ENCODE results near the gene DCTN4.

- TF ChIP-seq NFYB (IDR thresholded peaks at IDR 0.05; ENCODE audit: extremely low read depth, insufficient read length) (no peak), CTCF (IDR thresholded peaks at IDR 0.05 in 2 of 3, conservative IDR thresholded peaks at IDR 0.05 in 1 of 3; ENCODE audit: insufficient read depth in 2 of 3, low read depth in 1 of 3, low read length in 3 of 3) (no peak), ZNF449 (CRISPR knock-in tag; IDR thresholded peaks at IDR 0.05) (no peak), MEIS2 (IDR thresholded peaks at IDR 0.05; ENCODE audit: partially characterized antibody) (no peak), REST (IDR thresholded peaks at IDR 0.05; ENCODE audit: borderline replicate concordance) (no peak), REST (CRISPR knock-in tag; IDR thresholded peaks at IDR 0.05; ENCODE audit: low read depth) (no peak), PHF8 (IDR thresholded peaks at IDR 0.05; ENCODE audit: borderline replicate concordance, low read length) (no peak), USF1 (CRISPR knock-in tag; IDR thresholded peaks at IDR 0.05) (no peak), YY1 (IDR thresholded peaks at IDR 0.05; ENCODE audit: borderline replicate concordance in 1 of 3, control insufficient read depth in 1 of 3, extremely low read depth in 1 of 3, insufficient read depth in 3 of 3, insufficient read length in 1 of 3, insufficient replicate concordance in 2 of 3, low read depth in 1 of 3, low read length in 2 of 3) (no peak), CREB1 (IDR thresholded peaks at IDR 0.05) (no peak), CREB1 (CRISPR knock-in tag; IDR thresholded peaks at IDR 0.05) (no peak), POLR2AphosphoS5 (IDR thresholded peaks at IDR 0.05; ENCODE audit: control insufficient read depth, insufficient read depth, low read depth, low read length) (no peak), CBX3 (IDR thresholded peaks at IDR 0.05; ENCODE audit: borderline replicate concordance in 1 of 2, low read length in 2 of 2) (no peak)
These were observed 87.1 kb downstream of the DCTN4 start for GRCh38 chr5:150671509-150672236.
